ENCODE results near the gene TRIM66. TPM values are rescaled to one million over a fixed set of nuclear protein-coding genes. Genes with fewer than 3 reads are reported as not detected.

Gene TRIM66
- total and polyA plus RNA-seq, 2 donors (not counting 1 experiment from before 2014, with no cell fraction given), result 3.9 to 13.7 TPM

DNA sequence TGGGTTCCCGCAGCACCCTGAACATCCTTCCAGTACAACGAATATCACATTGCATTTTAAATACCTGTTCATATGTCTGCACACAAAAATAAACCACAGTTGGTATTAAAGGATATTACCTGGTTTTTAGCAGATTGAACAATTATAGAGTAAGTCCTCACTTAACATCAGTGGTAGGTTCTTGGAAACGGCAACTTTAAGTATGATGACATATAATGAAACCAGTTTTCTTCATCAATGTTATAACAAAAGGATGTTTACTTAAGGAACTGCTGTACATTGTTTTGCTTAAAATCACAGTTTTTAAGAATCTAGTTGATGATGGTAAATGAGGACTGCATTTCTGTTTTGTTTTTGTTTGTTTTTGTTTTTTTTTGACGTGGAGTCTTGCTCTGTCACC is 28.0 kb downstream of the TRIM66 start:
- H2AFZ ChIP-seq (ENCODE audit: low read length), result no peak overlapping the region
- no peak overlapping the region for H3K4me3 ChIP-seq (replicated peaks in 1 of 4; ENCODE audit: control extremely low read depth in 1 of 4, insufficient read depth in 1 of 4, low read depth in 3 of 4, low read length in 4 of 4)
- H4K20me1 ChIP-seq (ENCODE audit: control insufficient read depth, extremely low read depth, insufficient read depth, low read length), result no peaks in the 10 kb centered on the region
- H3K9ac ChIP-seq (ENCODE audit: insufficient read depth, low read length), result no peak overlapping the region
- TF ChIP-seq EZH2 (IDR thresholded peaks at IDR 0.05; ENCODE audit: low read length, missing control alignments), result no peak
- TF ChIP-seq, protein P1, sequence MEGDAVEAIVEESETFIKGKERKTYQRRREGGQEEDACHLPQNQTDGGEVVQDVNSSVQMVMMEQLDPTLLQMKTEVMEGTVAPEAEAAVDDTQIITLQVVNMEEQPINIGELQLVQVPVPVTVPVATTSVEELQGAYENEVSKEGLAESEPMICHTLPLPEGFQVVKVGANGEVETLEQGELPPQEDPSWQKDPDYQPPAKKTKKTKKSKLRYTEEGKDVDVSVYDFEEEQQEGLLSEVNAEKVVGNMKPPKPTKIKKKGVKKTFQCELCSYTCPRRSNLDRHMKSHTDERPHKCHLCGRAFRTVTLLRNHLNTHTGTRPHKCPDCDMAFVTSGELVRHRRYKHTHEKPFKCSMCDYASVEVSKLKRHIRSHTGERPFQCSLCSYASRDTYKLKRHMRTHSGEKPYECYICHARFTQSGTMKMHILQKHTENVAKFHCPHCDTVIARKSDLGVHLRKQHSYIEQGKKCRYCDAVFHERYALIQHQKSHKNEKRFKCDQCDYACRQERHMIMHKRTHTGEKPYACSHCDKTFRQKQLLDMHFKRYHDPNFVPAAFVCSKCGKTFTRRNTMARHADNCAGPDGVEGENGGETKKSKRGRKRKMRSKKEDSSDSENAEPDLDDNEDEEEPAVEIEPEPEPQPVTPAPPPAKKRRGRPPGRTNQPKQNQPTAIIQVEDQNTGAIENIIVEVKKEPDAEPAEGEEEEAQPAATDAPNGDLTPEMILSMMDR (conservative IDR thresholded peaks at IDR 0.05 in 1 of 2, IDR thresholded peaks at IDR 0.05 in 1 of 2; ENCODE audit: low read depth in 1 of 2, low read length in 2 of 2), result no peak
- no peak overlapping the region for H3K4me2 ChIP-seq (ENCODE audit: extremely low read depth, insufficient read depth, low read length)
- H3K9me3 ChIP-seq (ENCODE audit: control insufficient read depth, insufficient read depth, low read depth, low read length), result no peaks in the 10 kb centered on the region
- H3K79me2 ChIP-seq (ENCODE audit: control insufficient read depth, insufficient read depth, low read length), result no peaks in the 10 kb centered on the region
- H3K27me3 ChIP-seq (ENCODE audit: control insufficient read depth, insufficient read depth, low read length), result no peaks in the 10 kb centered on the region
- DNase-seq (ENCODE audit: low read depth in 2 of 2), result peak in 1 of 2 donors; percentile 49
- H3K36me3 ChIP-seq (ENCODE audit: control insufficient read depth, insufficient read depth, low read length), result no peaks in the 10 kb centered on the region
- H3K27ac ChIP-seq (ENCODE audit: insufficient read depth, low read length), result no peak overlapping the region
- H3K4me1 ChIP-seq (ENCODE audit: control insufficient read depth, extremely low read depth, insufficient read depth, low read length), result peaks cover 17% of the 10 kb centered on the region

DNA sequence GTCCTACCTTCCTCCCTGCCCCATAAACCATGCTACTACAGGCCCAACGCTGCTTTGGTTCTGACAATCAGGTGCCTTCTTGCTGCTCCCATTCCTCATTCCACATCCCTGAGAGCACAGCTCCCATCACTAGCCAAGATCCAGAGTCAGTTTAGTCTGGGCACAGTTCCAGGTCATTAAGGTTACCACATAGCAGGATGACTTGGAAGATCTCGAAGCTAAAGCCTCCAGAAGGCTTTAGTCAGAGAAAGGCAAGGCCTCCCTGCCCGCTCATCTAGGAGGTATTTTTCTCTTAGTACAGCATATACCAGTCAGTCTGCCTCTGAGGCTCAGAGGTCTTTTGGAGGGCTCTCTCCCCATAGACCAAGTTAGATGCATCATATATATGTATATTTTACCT is 30.3 kb downstream of the TRIM66 start:
- TF ChIP-seq, protein P1 (conservative IDR thresholded peaks at IDR 0.05 in 1 of 2, IDR thresholded peaks at IDR 0.05 in 1 of 2; ENCODE audit: low read depth in 1 of 2, low read length in 2 of 2), result no peak
- TF ChIP-seq EZH2 (IDR thresholded peaks at IDR 0.05; ENCODE audit: low read length, missing control alignments), result no peak
- Histone ChIP-seq H3K27ac (ENCODE audit: insufficient read depth, low read length) (peak overlapping the region; percentile 44), H2AFZ (ENCODE audit: low read length) (no peak overlapping the region), H3K4me1 (ENCODE audit: control insufficient read depth, extremely low read depth, insufficient read depth, low read length) (peaks cover 18% of the 10 kb centered on the region), H3K4me3 (replicated peaks in 1 of 4; ENCODE audit: control extremely low read depth in 1 of 4, insufficient read depth in 1 of 4, low read depth in 3 of 4, low read length in 4 of 4) (no peak overlapping the region), H3K9me3 (ENCODE audit: control insufficient read depth, insufficient read depth, low read depth, low read length) (no peaks in the 10 kb centered on the region), H3K9ac (ENCODE audit: insufficient read depth, low read length) (no peak overlapping the region), H3K27me3 (ENCODE audit: control insufficient read depth, insufficient read depth, low read length) (no peaks in the 10 kb centered on the region), H3K36me3 (ENCODE audit: control insufficient read depth, insufficient read depth, low read length) (no peaks in the 10 kb centered on the region), H4K20me1 (ENCODE audit: control insufficient read depth, extremely low read depth, insufficient read depth, low read length) (no peaks in the 10 kb centered on the region), H3K4me2 (ENCODE audit: extremely low read depth, insufficient read depth, low read length) (peak overlapping the region; percentile 33), H3K79me2 (ENCODE audit: control insufficient read depth, insufficient read depth, low read length) (no peaks in the 10 kb centered on the region)
- peak; percentile 88 to 96 for DNase-seq (ENCODE audit: low read depth in 2 of 2)

DNA sequence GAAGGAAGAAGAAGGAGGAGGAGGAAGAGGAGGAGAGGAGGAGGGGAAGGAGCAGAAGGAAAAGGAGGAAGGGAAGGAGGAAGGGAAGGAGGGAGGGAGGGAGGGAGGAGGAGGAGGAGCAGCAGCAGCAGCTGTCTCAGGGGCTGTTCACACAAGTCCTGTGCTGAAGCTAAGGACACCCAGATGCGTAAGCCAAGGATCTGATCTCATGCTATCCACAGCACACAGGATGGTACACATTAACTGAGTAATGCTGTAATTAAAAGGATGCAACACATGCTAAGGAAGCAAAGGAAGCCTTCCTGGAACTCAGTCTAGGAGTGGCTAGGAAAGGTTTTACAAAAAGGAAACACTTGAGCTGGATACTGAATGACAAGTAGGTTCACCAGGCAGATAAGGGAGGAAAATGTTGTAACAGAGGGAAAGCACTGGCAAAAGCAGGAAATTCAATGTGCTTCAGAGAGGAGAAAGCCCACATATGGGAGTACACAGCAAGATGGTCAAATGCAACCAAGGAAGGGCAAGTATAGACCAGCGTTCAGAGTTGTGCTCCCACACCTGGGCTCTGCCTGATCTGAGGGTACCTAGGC is 32.0 kb downstream of the TRIM66 start:
- H3K4me1 ChIP-seq (ENCODE audit: control insufficient read depth, extremely low read depth, insufficient read depth, low read length), result peaks cover 18% of the 10 kb centered on the region
- no peaks in the 10 kb centered on the region for H3K27me3 ChIP-seq (ENCODE audit: control insufficient read depth, insufficient read depth, low read length)
- H3K9me3 ChIP-seq (ENCODE audit: control insufficient read depth, insufficient read depth, low read depth, low read length), result no peaks in the 10 kb centered on the region
- H3K4me3 ChIP-seq (replicated peaks in 1 of 4; ENCODE audit: control extremely low read depth in 1 of 4, insufficient read depth in 1 of 4, low read depth in 3 of 4, low read length in 4 of 4), result no peak overlapping the region
- H3K36me3 ChIP-seq (ENCODE audit: control insufficient read depth, insufficient read depth, low read length), result no peaks in the 10 kb centered on the region
- H3K79me2 ChIP-seq (ENCODE audit: control insufficient read depth, insufficient read depth, low read length), result no peaks in the 10 kb centered on the region
- H4K20me1 ChIP-seq (ENCODE audit: control insufficient read depth, extremely low read depth, insufficient read depth, low read length), result no peaks in the 10 kb centered on the region
- no peak overlapping the region for H3K27ac ChIP-seq (ENCODE audit: insufficient read depth, low read length)
- H3K4me2 ChIP-seq (ENCODE audit: extremely low read depth, insufficient read depth, low read length), result no peak overlapping the region
- H3K9ac ChIP-seq (ENCODE audit: insufficient read depth, low read length), result no peak overlapping the region
- no peak overlapping the region for H2AFZ ChIP-seq (ENCODE audit: low read length)
- DNase-seq (ENCODE audit: low read depth in 2 of 2), result peak; percentile 12 to 19
- TF ChIP-seq, protein P1 (conservative IDR thresholded peaks at IDR 0.05 in 1 of 2, IDR thresholded peaks at IDR 0.05 in 1 of 2; ENCODE audit: low read depth in 1 of 2, low read length in 2 of 2), result no peak
- TF ChIP-seq EZH2 (IDR thresholded peaks at IDR 0.05; ENCODE audit: low read length, missing control alignments), result no peak

Measured in fibroblast of lung (primary cell).